ENCODE results near the gene PTH. TPM values are rescaled to one million over a fixed set of nuclear protein-coding genes. Genes with fewer than 3 reads are reported as not detected.

The PTH gene
- not detected for total RNA-seq

DNA sequence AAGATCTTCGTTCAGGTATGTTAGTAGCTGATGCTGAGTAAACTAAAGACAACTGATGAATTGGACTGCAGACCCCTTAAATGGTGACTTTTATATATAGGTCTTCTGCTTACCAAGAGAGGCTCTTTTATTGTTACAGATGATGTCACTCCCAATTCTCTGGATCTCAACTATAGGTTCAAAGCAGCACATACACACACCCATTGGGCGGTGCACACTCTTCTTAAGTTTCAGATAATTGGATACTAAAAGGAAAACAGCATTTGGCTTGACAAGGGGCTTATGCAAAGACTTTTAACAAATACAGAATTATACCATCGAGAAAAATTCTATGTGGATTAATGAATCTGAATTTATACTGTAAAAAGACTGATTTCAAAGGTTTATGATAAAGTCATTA is at the start of gene PTH:
Gene PTH, minus strand, starts transcription at position 69 of the 400 bp plus-strand sequence. CDS start 3,142 bp downstream, outside the sequence.
- Mint-ChIP-seq H3K9me3 (no peaks in the 10 kb centered on the region), H3K27ac (no peak within 1 kb of the TSS), H3K36me3 (no peaks in the 10 kb centered on the region)
- ATAC-seq (no peak), DNase-seq (ENCODE audit: low spot score in 2 of 2) (no peak)

DNA sequence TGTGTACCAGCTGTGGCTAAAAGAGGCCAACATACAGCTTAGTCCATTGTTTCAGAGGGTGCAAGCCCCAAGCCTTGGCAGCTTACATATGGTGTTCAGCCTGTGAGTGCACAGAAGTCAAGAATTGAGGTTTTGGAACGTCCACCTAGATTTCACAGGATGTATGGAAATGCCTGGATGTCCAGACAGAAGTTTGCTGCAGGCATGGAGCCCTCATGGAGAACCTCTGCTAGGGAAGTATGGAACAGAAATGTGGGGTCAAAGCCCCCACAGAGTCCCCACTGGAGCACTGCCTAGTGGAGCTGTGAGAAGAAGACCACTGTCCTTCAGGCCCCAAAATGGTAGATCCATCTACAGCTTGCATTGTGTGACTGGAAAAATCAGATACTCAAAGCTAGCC is 42.2 kb upstream of the PTH start:
- H3K36me3 Mint-ChIP-seq: peaks cover 7 to 17% of the 10 kb centered on the region in 2 donors
- no peak overlapping the region for H3K27ac Mint-ChIP-seq
- peaks cover 23 to 30% of the 10 kb centered on the region in 2 donors for H3K9me3 Mint-ChIP-seq
- no peak for DNase-seq (ENCODE audit: low spot score in 2 of 2)
- ATAC-seq: no peak

DNA sequence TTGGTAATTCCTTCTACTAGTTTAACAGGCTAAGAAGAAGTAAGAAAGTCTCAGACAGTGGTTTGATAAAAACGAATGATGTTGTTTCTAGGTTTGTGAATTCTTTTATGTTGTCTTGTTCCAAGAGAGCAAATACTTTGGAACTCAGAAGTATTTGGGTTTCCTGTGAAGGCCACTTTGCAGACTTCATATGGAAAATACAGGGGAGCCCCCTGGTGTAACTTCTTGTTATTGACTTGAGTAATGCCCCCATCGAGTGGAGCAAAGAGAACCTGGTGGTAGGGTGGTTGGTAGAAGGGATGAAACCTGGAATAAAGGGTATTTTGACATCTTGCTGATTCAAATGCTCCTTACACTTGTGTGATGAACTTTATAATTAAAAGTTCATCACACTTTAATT is 40.0 kb upstream of the PTH start:
- ATAC-seq (no peak), DNase-seq (ENCODE audit: low spot score in 2 of 2) (no peak)
- Mint-ChIP-seq H3K9me3 (peaks cover 30 to 41% of the 10 kb centered on the region in 2 donors), H3K36me3 (peaks cover 14 to 21% of the 10 kb centered on the region in 2 donors), H3K27ac (no peak overlapping the region)

DNA sequence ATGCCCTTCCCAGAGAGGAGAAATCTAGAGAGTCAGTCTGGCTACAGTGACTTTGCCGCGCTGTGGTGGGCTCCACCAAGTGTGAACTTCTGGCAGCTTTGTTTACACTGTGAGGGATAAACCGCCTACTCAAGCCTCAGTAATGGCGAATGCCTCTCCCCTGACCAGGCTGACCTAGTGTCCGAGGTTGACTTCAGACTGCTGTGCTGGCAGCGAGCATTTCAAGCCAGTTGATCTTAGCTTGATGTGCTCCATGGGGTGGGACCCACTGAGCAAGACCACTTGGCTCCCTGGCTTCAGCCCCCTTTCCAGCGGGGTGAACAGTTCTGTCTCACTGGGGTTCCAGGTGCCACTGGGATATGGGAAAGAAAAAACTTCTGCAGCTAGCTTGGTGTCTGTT is 38.6 kb upstream of the PTH start:
- Mint-ChIP-seq H3K9me3 (peaks cover 26 to 32% of the 10 kb centered on the region in 2 donors), H3K36me3 (peaks cover 14 to 21% of the 10 kb centered on the region in 2 donors), H3K27ac (no peak overlapping the region)
- ATAC-seq: no peak
- no peak for DNase-seq (ENCODE audit: low spot score in 2 of 2)

DNA sequence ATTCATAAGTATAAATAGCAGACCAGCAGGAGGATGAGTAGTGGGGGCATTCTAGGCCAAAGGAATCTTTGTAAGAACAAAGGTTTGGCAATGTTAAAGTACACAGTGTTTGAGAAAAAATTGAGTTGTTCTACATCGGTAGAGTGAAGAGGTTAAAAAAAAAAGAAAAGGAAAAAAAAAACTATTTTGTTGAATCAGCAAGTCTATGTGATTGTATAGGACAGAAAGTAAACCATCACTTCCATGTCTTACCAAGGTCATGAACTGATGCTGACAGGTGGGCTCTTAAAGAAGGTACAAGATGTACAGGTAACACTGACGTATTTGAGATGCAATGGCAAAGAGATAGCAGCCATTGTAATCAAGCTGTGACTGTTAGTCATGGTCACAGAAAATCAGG is 29.5 kb upstream of the PTH start:
- DNase-seq (ENCODE audit: low spot score in 2 of 2) (no peak), ATAC-seq (no peak)
- H3K9me3 Mint-ChIP-seq: no peaks in the 10 kb centered on the region
- no peak overlapping the region for H3K27ac Mint-ChIP-seq
- H3K36me3 Mint-ChIP-seq: no peaks in the 10 kb centered on the region

DNA sequence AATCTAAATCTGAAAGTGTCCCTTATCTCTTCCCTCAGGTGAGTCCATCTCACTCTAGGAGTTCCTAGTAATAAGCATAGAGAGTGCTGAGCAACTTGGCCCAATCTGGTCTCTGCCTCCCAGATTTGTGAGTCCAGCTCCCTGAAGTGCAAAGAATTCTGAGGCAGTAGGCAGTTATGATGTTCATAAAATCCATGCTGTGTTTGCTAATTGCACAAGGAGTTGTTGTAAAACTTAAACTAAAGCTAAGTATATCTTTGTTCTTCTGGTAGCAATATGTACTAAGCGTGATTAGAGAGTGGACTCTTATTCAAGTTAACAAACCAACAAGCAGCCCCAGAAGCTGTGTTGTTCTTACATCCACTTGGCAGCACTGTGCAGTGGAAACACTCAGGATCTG is 7.6 kb upstream of the PTH start:
- H3K36me3 Mint-ChIP-seq: no peaks in the 10 kb centered on the region
- H3K9me3 Mint-ChIP-seq: no peaks in the 10 kb centered on the region
- no peak overlapping the region for H3K27ac Mint-ChIP-seq
- ATAC-seq: no peak
- DNase-seq (ENCODE audit: low spot score in 2 of 2): no peak

DNA sequence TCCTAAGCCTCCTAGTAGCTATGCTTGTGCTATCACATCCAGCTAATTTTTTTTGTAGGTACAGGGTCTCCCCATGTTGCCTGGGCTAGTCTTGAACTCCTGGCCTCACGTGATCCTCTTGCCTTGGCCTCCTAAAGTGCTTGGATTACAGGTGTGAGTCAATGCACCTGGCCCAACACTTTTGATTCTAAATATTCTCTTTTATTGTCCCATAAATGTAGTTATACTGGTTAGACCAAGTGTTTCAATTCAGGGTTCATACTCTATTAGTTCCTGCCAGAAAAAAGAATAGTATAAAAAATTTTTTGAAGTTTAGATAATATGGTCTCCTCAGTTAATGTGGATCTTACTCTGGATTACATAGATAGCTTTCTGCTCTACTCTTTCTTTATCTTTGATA is 6.7 kb upstream of the PTH start:
- no peaks in the 10 kb centered on the region for H3K36me3 Mint-ChIP-seq
- ATAC-seq (no peak), DNase-seq (ENCODE audit: low spot score in 2 of 2) (no peak)
- H3K27ac Mint-ChIP-seq: no peak overlapping the region
- no peaks in the 10 kb centered on the region for H3K9me3 Mint-ChIP-seq

DNA sequence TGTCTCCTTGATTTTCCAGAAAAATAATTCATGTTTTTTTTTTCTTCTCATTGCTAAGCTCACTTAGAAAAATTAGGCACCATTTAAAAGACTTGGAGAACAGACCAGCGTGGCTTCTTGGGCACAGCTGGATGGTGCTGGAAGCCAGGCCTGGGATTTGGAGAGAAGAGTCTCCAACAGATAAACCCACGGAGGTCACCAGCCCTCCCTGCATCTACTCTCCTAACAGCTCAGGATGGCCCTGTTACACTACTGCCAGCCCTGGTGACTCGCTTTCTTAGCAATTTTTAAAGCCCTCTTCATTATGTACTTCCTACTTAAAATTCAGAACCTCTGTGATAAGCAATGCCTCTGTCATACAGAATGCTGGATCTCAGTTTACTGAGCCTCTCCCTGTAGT is 1.7 kb downstream of the PTH start:
- DNase-seq (ENCODE audit: low spot score in 2 of 2): no peak
- ATAC-seq: no peak
- H3K9me3 Mint-ChIP-seq: no peaks in the 10 kb centered on the region
- no peak overlapping the region for H3K27ac Mint-ChIP-seq
- no peaks in the 10 kb centered on the region for H3K36me3 Mint-ChIP-seq

DNA sequence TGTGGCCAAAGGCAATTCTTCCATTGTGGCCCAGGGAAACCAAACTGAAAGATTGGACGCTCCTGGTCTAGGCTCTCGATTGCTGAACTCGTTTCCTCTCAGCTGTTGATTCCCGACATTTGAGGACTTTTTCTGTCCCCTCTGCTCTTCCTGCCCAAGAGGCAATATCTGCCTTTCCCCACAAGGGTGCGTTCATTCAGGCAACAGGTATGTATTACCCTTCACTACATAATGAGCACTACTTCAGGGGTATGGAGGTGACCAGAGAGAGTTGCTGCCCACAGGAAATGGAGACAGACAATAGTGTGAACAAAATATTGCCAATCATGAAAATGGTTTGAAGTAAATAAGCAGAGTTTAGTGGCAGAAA is 8.2 kb downstream of the PTH start:
- ATAC-seq: peak; percentile 66 to 75
- peak in 1 of 2 donors; percentile 5 for DNase-seq (ENCODE audit: low spot score in 2 of 2)
- peak overlapping the region; percentile 31 to 47 for H3K27ac Mint-ChIP-seq
- peaks cover 0 to 4% of the 10 kb centered on the region in 2 donors for H3K9me3 Mint-ChIP-seq
- H3K36me3 Mint-ChIP-seq: no peaks in the 10 kb centered on the region

DNA sequence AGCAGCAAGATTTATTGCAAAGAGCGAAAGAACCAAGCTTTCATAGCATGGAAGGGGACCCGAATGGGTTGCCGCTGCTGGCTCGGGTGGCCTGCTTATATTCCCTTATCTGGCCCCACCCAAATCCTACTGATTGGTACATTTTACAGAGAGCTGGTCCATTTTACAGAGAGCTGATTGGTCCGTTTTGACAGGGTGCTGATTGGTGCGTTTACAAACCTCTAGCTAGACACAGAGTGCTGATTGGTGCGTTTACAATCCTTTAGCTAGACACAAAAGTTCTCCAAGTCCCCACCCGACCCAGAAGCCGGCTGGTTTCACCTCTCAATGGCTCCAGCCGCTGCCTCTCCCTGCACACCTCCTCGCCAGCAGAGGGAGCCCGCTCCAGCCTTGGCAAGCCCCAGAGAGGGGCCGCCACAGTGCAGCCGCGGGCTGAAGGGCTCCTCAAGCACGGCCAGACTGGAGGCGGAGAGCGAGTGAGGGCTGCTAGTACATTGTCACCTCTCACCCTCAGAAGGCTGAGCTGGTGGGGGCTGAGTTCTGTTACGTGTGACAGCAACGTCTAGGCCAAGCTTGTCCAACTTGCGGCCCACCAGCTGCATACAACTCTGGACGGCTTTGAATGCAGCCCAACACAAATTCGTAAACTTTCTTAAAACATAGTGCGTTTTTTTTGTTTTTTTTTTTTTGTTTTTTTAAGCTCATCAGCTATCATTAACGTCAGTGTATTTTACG is 8.7 kb downstream of the PTH start:
- H3K27ac Mint-ChIP-seq: peak overlapping the region; percentile 31 to 47
- H3K36me3 Mint-ChIP-seq: no peaks in the 10 kb centered on the region
- peak; percentile 85 to 92 for ATAC-seq
- peak in 1 of 2 donors; percentile 65 for DNase-seq (ENCODE audit: low spot score in 2 of 2)
- H3K9me3 Mint-ChIP-seq: peaks cover 0 to 4% of the 10 kb centered on the region in 2 donors

DNA sequence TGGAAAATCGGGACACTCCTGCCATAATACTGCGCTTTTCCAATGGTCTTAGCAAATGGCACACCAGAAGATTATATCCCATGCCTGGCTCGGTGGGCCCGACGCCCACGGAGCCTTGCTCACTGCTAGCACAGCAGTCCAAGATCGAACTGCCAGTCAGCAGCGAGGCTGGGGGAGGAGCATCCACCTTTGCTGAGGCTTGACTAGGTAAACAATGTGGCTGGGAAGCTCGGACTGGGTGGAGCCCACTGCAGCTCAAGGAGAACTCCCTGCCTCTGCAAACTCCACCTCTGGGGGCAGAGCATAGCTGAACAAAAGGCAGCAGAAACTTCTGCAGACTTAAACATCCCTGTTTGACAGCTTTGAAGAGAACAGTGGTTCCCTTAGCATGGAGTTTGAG is 15.6 kb downstream of the PTH start:
- H3K36me3 Mint-ChIP-seq: no peaks in the 10 kb centered on the region
- ATAC-seq (no peak), DNase-seq (ENCODE audit: low spot score in 2 of 2) (no peak)
- peaks cover 0 to 4% of the 10 kb centered on the region in 2 donors for H3K9me3 Mint-ChIP-seq
- no peak overlapping the region for H3K27ac Mint-ChIP-seq

DNA sequence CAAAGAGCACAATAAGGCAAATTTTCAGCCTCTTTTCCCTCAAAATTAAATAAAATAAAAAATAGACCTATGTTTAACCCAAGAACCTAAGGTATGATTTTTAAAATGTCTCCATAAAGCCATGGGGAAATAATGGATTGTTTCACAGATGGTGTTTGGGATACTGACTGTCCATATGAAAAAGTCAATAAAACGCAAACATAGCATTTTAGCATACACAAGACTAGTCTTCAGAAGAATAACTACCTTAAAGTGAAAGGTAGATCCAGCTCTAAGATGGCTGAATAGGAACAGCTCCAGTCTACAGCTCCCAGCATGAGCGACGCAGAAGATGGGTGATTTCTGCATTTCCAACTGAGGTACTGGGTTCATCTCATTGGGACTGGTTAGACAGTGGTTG is 16.1 kb downstream of the PTH start:
- Mint-ChIP-seq H3K27ac (no peak overlapping the region), H3K9me3 (peaks cover 0 to 4% of the 10 kb centered on the region in 2 donors), H3K36me3 (no peaks in the 10 kb centered on the region)
- no peak for DNase-seq (ENCODE audit: low spot score in 2 of 2)
- ATAC-seq: no peak

DNA sequence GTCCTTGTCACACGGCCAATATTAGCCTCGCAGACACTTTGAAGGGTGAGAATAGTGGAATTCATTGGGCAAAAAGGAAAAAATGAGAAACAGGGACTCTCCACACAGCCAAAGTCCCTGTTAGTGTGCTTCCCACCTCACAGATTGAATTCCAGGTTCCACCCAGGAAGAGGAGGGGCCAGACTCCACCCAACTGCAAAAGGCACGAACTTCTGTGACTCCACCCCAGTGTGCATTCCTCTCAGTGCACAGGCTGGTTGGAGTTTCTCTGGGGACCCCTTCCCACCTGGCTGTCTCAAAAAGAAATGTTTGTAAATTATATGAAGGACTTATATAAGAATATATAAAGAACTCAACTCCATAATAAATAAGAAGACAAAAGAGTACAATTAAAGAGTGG is 20.7 kb downstream of the PTH start:
- H3K27ac Mint-ChIP-seq: no peak overlapping the region
- no peaks in the 10 kb centered on the region for H3K36me3 Mint-ChIP-seq
- H3K9me3 Mint-ChIP-seq: no peaks in the 10 kb centered on the region
- ATAC-seq (no peak), DNase-seq (ENCODE audit: low spot score in 2 of 2) (no peak)

DNA sequence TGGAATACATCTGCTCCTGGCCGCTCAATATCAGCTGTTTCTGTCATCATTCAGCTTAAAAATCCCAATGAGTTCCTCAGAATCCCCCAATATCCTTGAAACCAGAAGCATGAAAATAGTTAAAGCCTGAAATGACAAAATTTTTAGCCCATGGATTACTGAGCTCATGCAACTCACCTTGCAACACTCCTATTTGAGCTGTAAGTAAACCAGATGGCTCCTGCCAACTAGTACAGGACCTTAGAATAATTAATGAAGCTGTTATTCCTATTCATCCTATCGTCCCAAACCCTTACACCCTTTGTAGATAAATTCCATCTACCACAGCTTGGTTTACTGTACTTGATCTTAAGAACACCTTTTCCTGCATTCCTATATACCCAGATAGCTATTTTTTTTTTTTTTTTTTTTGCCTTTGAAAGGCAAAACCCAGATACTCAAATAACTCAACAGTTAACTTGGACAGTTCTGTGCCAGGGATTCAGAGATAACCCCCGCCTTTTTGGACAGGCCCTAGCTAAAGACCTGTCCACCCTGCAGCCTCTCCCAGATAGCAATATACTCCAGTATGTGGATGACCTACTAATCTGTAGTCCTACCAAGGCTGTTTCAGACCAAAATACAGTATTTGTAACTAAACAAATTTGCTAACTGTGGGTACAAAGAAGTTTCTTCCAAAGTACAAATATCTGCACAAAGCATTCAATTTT is 22.6 kb downstream of the PTH start:
- no peak for ATAC-seq

DNA sequence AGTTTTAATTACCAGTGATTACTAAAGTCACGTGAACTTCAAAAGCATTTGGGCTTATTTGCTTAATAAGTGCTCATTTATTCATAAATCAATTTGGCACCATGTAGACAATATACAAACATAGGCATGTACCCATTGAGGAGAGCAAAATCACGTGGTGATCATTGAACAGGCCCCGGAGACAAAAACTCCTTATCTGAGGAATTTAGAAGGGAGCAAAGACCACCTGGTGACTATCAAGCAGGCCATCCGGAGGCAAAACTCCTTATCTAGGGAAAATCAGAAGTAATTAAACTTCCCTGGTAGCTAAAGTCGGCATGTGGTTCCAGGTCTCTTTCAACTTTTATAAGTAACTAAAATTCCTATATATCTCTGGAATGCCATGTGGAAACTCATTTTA is 27.0 kb downstream of the PTH start:
- H3K9me3 Mint-ChIP-seq: no peaks in the 10 kb centered on the region
- peaks cover 0 to 2% of the 10 kb centered on the region in 2 donors for H3K36me3 Mint-ChIP-seq
- DNase-seq (ENCODE audit: low spot score in 2 of 2) (no peak), ATAC-seq (no peak)
- H3K27ac Mint-ChIP-seq: no peak overlapping the region

More for the DNA sequence above, 22.6 kb downstream of the PTH start:
- DNase-seq (ENCODE audit: low spot score in 2 of 2): no peak
- Mint-ChIP-seq H3K36me3 (no peaks in the 10 kb centered on the region), H3K27ac (no peak overlapping the region), H3K9me3 (no peaks in the 10 kb centered on the region)

DNA sequence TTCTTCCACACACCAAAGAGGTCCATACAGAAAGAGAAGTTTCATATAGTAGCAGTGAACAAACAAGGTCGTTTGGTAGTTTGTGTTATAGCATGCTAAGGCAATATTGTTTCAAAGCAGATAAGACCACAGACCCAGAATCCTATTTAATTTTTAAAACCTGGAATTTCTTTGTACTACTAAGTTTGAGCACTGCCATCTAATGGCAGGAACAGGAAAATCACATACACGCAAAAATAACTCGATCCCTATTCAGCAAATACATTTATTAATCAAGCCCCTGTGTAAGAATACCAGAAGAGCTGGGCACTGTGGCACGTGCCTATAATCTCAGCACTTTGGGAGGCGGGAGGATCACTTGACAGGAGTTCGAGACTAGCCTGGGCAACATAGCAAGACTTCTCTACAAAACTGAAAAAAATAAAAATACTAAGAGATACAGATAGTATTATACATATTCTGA is 29.9 kb downstream of the PTH start:
- ATAC-seq (no peak), DNase-seq (ENCODE audit: low spot score in 2 of 2) (no peak)
- H3K9me3 Mint-ChIP-seq: no peaks in the 10 kb centered on the region
- H3K36me3 Mint-ChIP-seq: peaks cover 10 to 14% of the 10 kb centered on the region in 2 donors
- no peak overlapping the region for H3K27ac Mint-ChIP-seq

DNA sequence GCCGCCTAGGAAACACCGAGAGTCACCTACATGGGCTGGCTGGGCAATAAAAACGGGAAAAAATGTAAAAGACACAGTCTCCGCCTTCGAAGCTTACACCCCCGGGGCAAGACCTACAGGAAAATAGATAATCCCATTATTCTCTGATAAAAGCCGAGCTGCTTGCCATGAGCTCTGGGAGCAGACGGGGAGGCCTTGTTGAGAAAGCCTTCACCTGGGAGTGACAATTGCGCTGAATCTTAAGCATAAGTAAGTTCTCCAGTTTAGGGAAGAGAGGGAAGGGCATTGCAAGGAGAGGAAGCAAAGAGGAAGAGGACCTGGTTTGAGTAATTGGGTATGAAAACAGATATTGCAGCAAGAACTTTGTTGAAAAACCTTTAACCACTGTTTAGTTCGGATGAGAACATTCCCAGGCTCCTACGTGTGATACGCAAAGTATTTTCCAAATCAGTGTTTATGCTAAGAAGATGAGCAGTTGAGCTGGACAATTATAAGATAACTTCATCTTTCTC is 32.0 kb downstream of the PTH start:
- Mint-ChIP-seq H3K36me3 (peaks cover 14 to 22% of the 10 kb centered on the region in 2 donors), H3K9me3 (no peaks in the 10 kb centered on the region), H3K27ac (peak overlapping the region; percentile 98 to 99)
- DNase-seq (ENCODE audit: low spot score in 2 of 2) (no peak), ATAC-seq (no peak)

All from activated naive CD4-positive, alpha-beta T cell treated with anti-CD3 and anti-CD28 coated beads, Interleukin-2, amount 50 U/mL, for 72 hours (primary cell).